SU-DHL-6 (cell line): ENCODE measurements around the gene ANKH.

Source experiments
- CTCF ChIP-seq: fragments of 200-600 bp; sonication (generic); IDR thresholded peaks from one replicate; pipeline ENCODE4 v1.5.1; 2017; ENCODE audit warnings: antibody characterized with exemption, mild to moderate bottlenecking, low read length, moderate library complexity; ENCODE audit not compliant: insufficient read depth, poor library complexity, severe bottlenecking
- EZH2phosphoT487 ChIP-seq: fragments of 200-600 bp; sonication (generic), shearing (Covaris generic); conservative IDR thresholded peaks from 2 replicates; pipeline ENCODE4 v1.6.1; 2018; ENCODE audit warnings: mild to moderate bottlenecking, antibody characterized with exemption, low read length, moderate library complexity, mixed read lengths

- no peak for TF ChIP-seq CTCF
- TF ChIP-seq EZH2phosphoT487: no peak
These were observed 10.2 kb upstream of the ANKH start for GRCh38 chr5:14881826-14882225.
